ENCODE data around the gene MYRF. TPM values are rescaled to one million over a fixed set of nuclear protein-coding genes. Genes with fewer than 3 reads are reported as not detected.

Gene MYRF
- total RNA-seq, 2 experiments from 2014 or later: 2.8 to 2.9 TPM

GRCh38 chr11:61712846-61713245 lies 39.6 kb upstream of the MYRF start:
- H3K36me3 Mint-ChIP-seq (ENCODE audit: low read depth): no peaks in the 10 kb centered on the region

GRCh38 chr11:61713464-61713863 lies 39.0 kb upstream of the MYRF start:
- ATAC-seq: no peak
- Mint-ChIP-seq H3K36me3 (ENCODE audit: low read depth) (no peaks in the 10 kb centered on the region), H3K4me1 (ENCODE audit: low read depth) (no peaks in the 10 kb centered on the region), H3K27me3 (ENCODE audit: low read depth) (peaks cover 5% of the 10 kb centered on the region), H3K9me3 (ENCODE audit: insufficient read depth) (no peaks in the 10 kb centered on the region), H3K4me3 (no peak overlapping the region), H3K27ac (no peak overlapping the region)
- CTCF ChIA-PET: interaction anchor here (2.6 kb wide), 1 partner anchor 20 kb away, joined by 12 read pairs; no protein-coding TSS in a partner anchor
- DNase-seq: no peak
- POLR2A ChIA-PET: no interaction called here

More at GRCh38 chr11:61712846-61713245, 39.6 kb upstream of the MYRF start:
- ATAC-seq (no peak), DNase-seq (no peak)
- no peak overlapping the region for H3K4me3 Mint-ChIP-seq
- no peaks in the 10 kb centered on the region for H3K4me1 Mint-ChIP-seq (ENCODE audit: low read depth)
- H3K9me3 Mint-ChIP-seq (ENCODE audit: insufficient read depth): no peaks in the 10 kb centered on the region
- peaks cover 5% of the 10 kb centered on the region for H3K27me3 Mint-ChIP-seq (ENCODE audit: low read depth)
- ChIA-PET POLR2A (no interaction called here), CTCF (interaction anchor here (2.6 kb wide), 1 partner anchor 21 kb away, joined by 12 read pairs; no protein-coding TSS in a partner anchor)
- no peak overlapping the region for H3K27ac Mint-ChIP-seq

- H3K36me3 Mint-ChIP-seq (ENCODE audit: low read depth): no peaks in the 10 kb centered on the region
- DNase-seq (no peak), ATAC-seq (no peak)
- H3K27me3 Mint-ChIP-seq (ENCODE audit: low read depth): peaks cover 5% of the 10 kb centered on the region
- CTCF ChIA-PET: interaction anchor here (2.6 kb wide), 1 partner anchor 20 kb away, joined by 12 read pairs; no protein-coding TSS in a partner anchor
- POLR2A ChIA-PET: no interaction called here
- no peak overlapping the region for H3K27ac Mint-ChIP-seq
- H3K4me3 Mint-ChIP-seq: no peak overlapping the region
- H3K9me3 Mint-ChIP-seq (ENCODE audit: insufficient read depth): no peaks in the 10 kb centered on the region
- H3K4me1 Mint-ChIP-seq (ENCODE audit: low read depth): no peaks in the 10 kb centered on the region
Observed at GRCh38 chr11:61713906-61714305, 38.5 kb upstream of the MYRF start.

GRCh38 chr11:61714316-61714715 lies 38.1 kb upstream of the MYRF start:
- Mint-ChIP-seq H3K4me3 (no peak overlapping the region), H3K9me3 (ENCODE audit: insufficient read depth) (no peaks in the 10 kb centered on the region), H3K36me3 (ENCODE audit: low read depth) (no peaks in the 10 kb centered on the region), H3K27me3 (ENCODE audit: low read depth) (peaks cover 5% of the 10 kb centered on the region), H3K27ac (no peak overlapping the region), H3K4me1 (ENCODE audit: low read depth) (no peaks in the 10 kb centered on the region)
- ChIA-PET CTCF (no interaction called here), POLR2A (no interaction called here)
- ATAC-seq (no peak), DNase-seq (no peak)

- CTCF ChIA-PET: interaction anchor here (1.5 kb wide), 1 partner anchor 19 kb away, joined by 4 read pairs; no protein-coding TSS in a partner anchor
Observed at GRCh38 chr11:61714916-61715315, 37.5 kb upstream of the MYRF start.

GRCh38 chr11:61715867-61716266 lies 36.6 kb upstream of the MYRF start:
- H3K4me3 Mint-ChIP-seq: no peak overlapping the region
- ChIA-PET CTCF (interaction anchor here (1.5 kb wide), 1 partner anchor 18 kb away, joined by 4 read pairs; no protein-coding TSS in a partner anchor), POLR2A (interaction anchor here (0.6 kb wide), 1 partner anchor 137 kb away, joined by 3 read pairs; no protein-coding TSS in a partner anchor)
- H3K4me1 Mint-ChIP-seq (ENCODE audit: low read depth): no peaks in the 10 kb centered on the region
- ATAC-seq (no peak), DNase-seq (no peak)
- H3K27me3 Mint-ChIP-seq (ENCODE audit: low read depth): peaks cover 5% of the 10 kb centered on the region
- H3K27ac Mint-ChIP-seq: no peak overlapping the region
- no peaks in the 10 kb centered on the region for H3K9me3 Mint-ChIP-seq (ENCODE audit: insufficient read depth)
- no peaks in the 10 kb centered on the region for H3K36me3 Mint-ChIP-seq (ENCODE audit: low read depth)

More at GRCh38 chr11:61714916-61715315, 37.5 kb upstream of the MYRF start:
- Mint-ChIP-seq H3K4me1 (ENCODE audit: low read depth) (no peaks in the 10 kb centered on the region), H3K4me3 (no peak overlapping the region), H3K9me3 (ENCODE audit: insufficient read depth) (no peaks in the 10 kb centered on the region), H3K27ac (no peak overlapping the region), H3K27me3 (ENCODE audit: low read depth) (peaks cover 5% of the 10 kb centered on the region), H3K36me3 (ENCODE audit: low read depth) (no peaks in the 10 kb centered on the region)
- ATAC-seq (no peak), DNase-seq (no peak)
- POLR2A ChIA-PET: no interaction called here

GRCh38 chr11:61716478-61717285 lies 35.8 kb upstream of the MYRF start:
- Mint-ChIP-seq H3K27ac (no peak overlapping the region), H3K36me3 (ENCODE audit: low read depth) (no peaks in the 10 kb centered on the region), H3K27me3 (ENCODE audit: low read depth) (peaks cover 5% of the 10 kb centered on the region), H3K4me1 (ENCODE audit: low read depth) (no peaks in the 10 kb centered on the region), H3K4me3 (no peak overlapping the region), H3K9me3 (ENCODE audit: insufficient read depth) (no peaks in the 10 kb centered on the region)
- ATAC-seq (no peak), DNase-seq (no peak)
- POLR2A ChIA-PET: no interaction called here
- CTCF ChIA-PET: interaction anchor here (1.6 kb wide), 1 partner anchor 34 kb away, joined by 3 read pairs; no protein-coding TSS in a partner anchor

- POLR2A ChIA-PET: no interaction called here
- Mint-ChIP-seq H3K4me3 (no peak overlapping the region), H3K27ac (no peak overlapping the region), H3K36me3 (ENCODE audit: low read depth) (no peaks in the 10 kb centered on the region), H3K27me3 (ENCODE audit: low read depth) (peaks cover 5% of the 10 kb centered on the region), H3K4me1 (ENCODE audit: low read depth) (no peaks in the 10 kb centered on the region), H3K9me3 (ENCODE audit: insufficient read depth) (no peaks in the 10 kb centered on the region)
- DNase-seq: no peak
- no peak for ATAC-seq
- CTCF ChIA-PET: interaction anchor here (1.6 kb wide), 1 partner anchor 33 kb away, joined by 3 read pairs; no protein-coding TSS in a partner anchor
Observed at GRCh38 chr11:61717286-61718033, 35.0 kb upstream of the MYRF start.

GRCh38 chr11:61718046-61718531 lies 34.3 kb upstream of the MYRF start:
- ATAC-seq (no peak), DNase-seq (no peak)
- CTCF ChIA-PET: interaction anchor here (1.6 to 2.0 kb wide), 2 partner anchors 15 to 32 kb away, joined by 3 to 9 read pairs; no protein-coding TSS in a partner anchor

GRCh38 chr11:61718621-61719302 lies 33.7 kb upstream of the MYRF start:
- ChIA-PET CTCF (interaction anchor here (2.0 kb wide), 1 partner anchor 15 kb away, joined by 9 read pairs; no protein-coding TSS in a partner anchor), POLR2A (no interaction called here)
- ATAC-seq (no peak), DNase-seq (no peak)
- H3K4me3 Mint-ChIP-seq: no peak overlapping the region
- peaks cover 5% of the 10 kb centered on the region for H3K27me3 Mint-ChIP-seq (ENCODE audit: low read depth)
- H3K27ac Mint-ChIP-seq: no peak overlapping the region
- H3K36me3 Mint-ChIP-seq (ENCODE audit: low read depth): no peaks in the 10 kb centered on the region
- no peaks in the 10 kb centered on the region for H3K4me1 Mint-ChIP-seq (ENCODE audit: low read depth)
- H3K9me3 Mint-ChIP-seq (ENCODE audit: insufficient read depth): no peaks in the 10 kb centered on the region

More at GRCh38 chr11:61718046-61718531, 34.3 kb upstream of the MYRF start:
- H3K27me3 Mint-ChIP-seq (ENCODE audit: low read depth): peaks cover 5% of the 10 kb centered on the region
- no peaks in the 10 kb centered on the region for H3K36me3 Mint-ChIP-seq (ENCODE audit: low read depth)
- H3K4me3 Mint-ChIP-seq: no peak overlapping the region
- no peaks in the 10 kb centered on the region for H3K4me1 Mint-ChIP-seq (ENCODE audit: low read depth)
- no peaks in the 10 kb centered on the region for H3K9me3 Mint-ChIP-seq (ENCODE audit: insufficient read depth)
- no peak overlapping the region for H3K27ac Mint-ChIP-seq
- POLR2A ChIA-PET: no interaction called here

GRCh38 chr11:61719978-61720377 lies 32.5 kb upstream of the MYRF start:
- CTCF ChIA-PET: interaction anchor here (2.0 kb wide), 1 partner anchor 13 kb away, joined by 9 read pairs; no protein-coding TSS in a partner anchor
- Mint-ChIP-seq H3K4me1 (ENCODE audit: low read depth) (no peaks in the 10 kb centered on the region), H3K27ac (no peak overlapping the region), H3K4me3 (no peak overlapping the region), H3K36me3 (ENCODE audit: low read depth) (no peaks in the 10 kb centered on the region), H3K9me3 (ENCODE audit: insufficient read depth) (no peaks in the 10 kb centered on the region), H3K27me3 (ENCODE audit: low read depth) (peaks cover under 1% of the 10 kb centered on the region)
- DNase-seq: no peak
- POLR2A ChIA-PET: no interaction called here
- ATAC-seq: no peak
